GM12865 (cell line): ENCODE results near the gene MTCL1.

Source experiments
- DNase-seq: peaks from one replicate; pipeline ENCODE4 v3.0.0; 2010; ENCODE audit warnings: low read depth
- H3K4me3 ChIP-seq: 2 replicates; pipeline ENCODE4 v1.5.1; 2011; ENCODE audit warnings: mild to moderate bottlenecking, low read depth, low read length, control low read depth
- CTCF ChIP-seq: IDR thresholded peaks from 2 replicates; pipeline ENCODE4 v1.5.1; 2011; ENCODE audit warnings: low read length, control low read depth, low read depth, inconsistent platforms; ENCODE audit not compliant: insufficient read depth; ENCODE audit errors: missing control alignments

Gene MTCL1

GRCh38 chr18:8747440-8747937, 42.1 kb downstream of the MTCL1 start:
- TF ChIP-seq CTCF, result no peak
- no peak for DNase-seq
- H3K4me3 ChIP-seq, result no peak overlapping the region

- H3K4me3 ChIP-seq, result no peak overlapping the region
- no peak for DNase-seq
- TF ChIP-seq CTCF, result no peak
Measured at GRCh38 chr18:8749492-8749891, 44.1 kb downstream of the MTCL1 start.

GRCh38 chr18:8750954-8751415, 45.6 kb downstream of the MTCL1 start:
- H3K4me3 ChIP-seq, result no peak overlapping the region
- DNase-seq, result no peak
- TF ChIP-seq CTCF, result no peak

- H3K4me3 ChIP-seq, result no peak overlapping the region
- DNase-seq, result no peak
- no peak for TF ChIP-seq CTCF
Measured at GRCh38 chr18:8751692-8752091, 46.3 kb downstream of the MTCL1 start.

GRCh38 chr18:8752329-8752728, 47.0 kb downstream of the MTCL1 start:
- no peak for DNase-seq

GRCh38 chr18:8754995-8755960, 49.9 kb downstream of the MTCL1 start:
- TF ChIP-seq CTCF, result no peak
- H3K4me3 ChIP-seq, result no peak overlapping the region
- peak; percentile 46 for DNase-seq

More at GRCh38 chr18:8752329-8752728, 47.0 kb downstream of the MTCL1 start:
- H3K4me3 ChIP-seq, result no peak overlapping the region
- no peak for TF ChIP-seq CTCF
